ENCODE measurements around the gene HLCS.

The HLCS gene

GRCh38 chr21:36704281-36704957, 262.1 kb downstream of the HLCS start:
- peak overlapping the region; percentile 28 for H3K27ac Mint-ChIP-seq
- CTCF ChIA-PET = no interaction called here
- H3K4me3 Mint-ChIP-seq = no peak overlapping the region
- peaks cover 3% of the 10 kb centered on the region for H3K36me3 Mint-ChIP-seq
- H3K9me3 Mint-ChIP-seq = no peaks in the 10 kb centered on the region
- DNase-seq = no peak
- peaks cover 46% of the 10 kb centered on the region for H3K4me1 Mint-ChIP-seq
- H3K27me3 Mint-ChIP-seq = peaks cover 100% of the 10 kb centered on the region

DNA sequence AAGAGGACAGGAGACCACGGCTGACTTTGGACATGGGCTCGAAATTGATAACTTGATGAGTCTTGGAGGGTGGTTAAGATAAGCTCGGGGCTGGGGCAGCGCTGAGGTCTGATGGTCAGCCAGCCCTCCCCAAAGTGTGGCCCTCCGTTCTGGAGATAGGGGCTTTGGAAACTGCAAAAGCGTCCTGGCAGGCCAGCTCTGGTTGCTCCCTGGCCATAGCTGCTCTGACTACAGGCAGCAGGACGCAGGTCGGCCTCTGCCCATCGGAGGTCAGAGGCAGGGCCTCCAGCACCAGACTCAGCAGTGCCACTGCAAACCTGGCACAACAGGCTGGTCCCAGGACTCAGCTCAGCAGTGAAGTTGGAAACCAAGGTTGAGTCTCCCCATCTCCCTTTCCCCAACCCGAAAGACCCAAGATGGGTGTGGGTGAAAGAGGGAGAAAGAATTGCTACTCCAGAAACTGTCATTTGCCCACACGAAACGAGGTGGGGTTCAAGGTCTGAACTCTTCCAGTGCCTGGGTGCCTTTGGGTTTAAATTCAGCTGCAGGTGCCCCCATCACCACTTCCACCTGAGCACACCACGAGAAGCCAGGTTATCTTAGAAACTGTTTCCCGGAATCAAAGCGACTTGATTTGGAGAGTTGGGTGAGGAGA, 262.7 kb downstream of the HLCS start:
- peaks cover 3% of the 10 kb centered on the region for H3K36me3 Mint-ChIP-seq
- H3K4me1 Mint-ChIP-seq = peaks cover 46% of the 10 kb centered on the region
- H3K27me3 Mint-ChIP-seq = peaks cover 100% of the 10 kb centered on the region

GRCh38 chr21:36703123-36703522, 263.3 kb downstream of the HLCS start:
- no peak overlapping the region for H3K4me3 Mint-ChIP-seq
- H3K9me3 Mint-ChIP-seq = no peaks in the 10 kb centered on the region
- CTCF ChIA-PET = interaction anchor here (2.0 kb wide), 1 partner anchor 18 kb away, joined by 5 read pairs; no protein-coding TSS in a partner anchor
- peaks cover 3% of the 10 kb centered on the region for H3K36me3 Mint-ChIP-seq
- no peak for DNase-seq
- peaks cover 100% of the 10 kb centered on the region for H3K27me3 Mint-ChIP-seq
- no peak overlapping the region for H3K27ac Mint-ChIP-seq
- peaks cover 42% of the 10 kb centered on the region for H3K4me1 Mint-ChIP-seq

More for the DNA sequence above, 262.7 kb downstream of the HLCS start:
- Mint-ChIP-seq H3K4me3 (no peak overlapping the region), H3K9me3 (no peaks in the 10 kb centered on the region), H3K27ac (peak overlapping the region; percentile 28)
- CTCF ChIA-PET = interaction anchor here (2.0 kb wide), 1 partner anchor 19 kb away, joined by 5 read pairs; no protein-coding TSS in a partner anchor
- no peak for DNase-seq

GRCh38 chr21:36702622-36702968, 263.9 kb downstream of the HLCS start:
- Mint-ChIP-seq H3K4me1 (peaks cover 41% of the 10 kb centered on the region), H3K27ac (no peak overlapping the region), H3K36me3 (peaks cover 3% of the 10 kb centered on the region), H3K9me3 (no peaks in the 10 kb centered on the region), H3K4me3 (no peak overlapping the region), H3K27me3 (peaks cover 100% of the 10 kb centered on the region)
- CTCF ChIA-PET = interaction anchor here (2.0 kb wide), 1 partner anchor 18 kb away, joined by 5 read pairs; no protein-coding TSS in a partner anchor
- no peak for DNase-seq

- Mint-ChIP-seq H3K27me3 (peaks cover 100% of the 10 kb centered on the region), H3K4me1 (peaks cover 38% of the 10 kb centered on the region), H3K27ac (no peak overlapping the region), H3K36me3 (peaks cover 3% of the 10 kb centered on the region), H3K4me3 (no peak overlapping the region), H3K9me3 (no peaks in the 10 kb centered on the region)
- DNase-seq = no peak
- CTCF ChIA-PET = interaction anchor here (0.7 to 2.0 kb wide), 2 partner anchors 17 to 194 kb away, joined by 3 to 5 read pairs; no protein-coding TSS in a partner anchor
Measured at GRCh38 chr21:36701756-36702621, 264.5 kb downstream of the HLCS start.

- Mint-ChIP-seq H3K4me3 (peak overlapping the region; percentile 43), H3K9me3 (no peaks in the 10 kb centered on the region), H3K36me3 (peaks cover 3% of the 10 kb centered on the region), H3K27me3 (peaks cover 100% of the 10 kb centered on the region), H3K4me1 (peaks cover 29% of the 10 kb centered on the region), H3K27ac (no peak overlapping the region)
- CTCF ChIA-PET = interaction anchor here (0.7 to 1.0 kb wide), 2 partner anchors 116 to 193 kb away, joined by 3 read pairs; no protein-coding TSS in a partner anchor
- no peak for DNase-seq
Measured at GRCh38 chr21:36700971-36701755, 265.3 kb downstream of the HLCS start.
